HL-60 (cell line): ENCODE results near the gene SENP7.

Source experiments
- CTCF ChIP-seq: IDR thresholded peaks from one replicate; pipeline ENCODE4 v1.5.1; 2011; ENCODE audit warnings: low read length, control low read depth, inconsistent platforms; ENCODE audit not compliant: insufficient read depth
- GABPA ChIP-seq: IDR thresholded peaks from 2 replicates; pipeline ENCODE4 v1.6.1; 2012; ENCODE audit warnings: low read depth
- POLR2AphosphoS5 ChIP-seq: IDR thresholded peaks from 2 replicates; pipeline ENCODE4 v1.6.1; 2012; ENCODE audit warnings: low read depth
- REST ChIP-seq: IDR thresholded peaks from 2 replicates; pipeline ENCODE4 v1.6.1; 2012; ENCODE audit warnings: low read depth; ENCODE audit not compliant: insufficient replicate concordance
- SPI1 ChIP-seq: IDR thresholded peaks from 2 replicates; pipeline ENCODE4 v1.6.1; 2012; ENCODE audit warnings: low read depth, mild to moderate bottlenecking, borderline replicate concordance

GRCh38 chr3:101320475-101320874 is 192.5 kb downstream of the SENP7 start, which contains the start of gene IMPG2:
- TF ChIP-seq CTCF (no peak), POLR2AphosphoS5 (no peak), REST (no peak), GABPA (no peak), SPI1 (no peak)
